ENCODE data around the gene LEMD2. TPM values are rescaled to one million over a fixed set of nuclear protein-coding genes. Genes with fewer than 3 reads are reported as not detected.

The LEMD2 gene
- total RNA-seq, 1 donor, result 59.2 TPM

DNA sequence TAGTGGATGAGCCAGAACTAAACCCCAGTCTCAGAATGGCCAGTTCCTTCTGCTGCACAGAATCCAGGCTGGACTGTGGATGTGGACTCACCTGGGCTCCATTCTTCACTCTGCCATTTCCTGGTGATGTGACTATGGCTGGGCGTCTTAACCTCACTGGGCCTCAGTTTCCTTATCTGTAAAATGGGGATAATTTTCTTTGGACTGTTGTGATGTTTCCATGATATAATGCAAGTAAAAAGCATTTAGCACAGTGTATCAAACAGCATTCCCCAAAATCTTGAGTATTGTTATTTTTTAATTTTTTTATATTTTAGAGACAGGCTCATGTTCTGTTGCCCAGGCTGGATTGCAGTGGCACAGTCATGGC is 36.3 kb downstream of the LEMD2 start:
- TF ChIP-seq, protein P1, sequence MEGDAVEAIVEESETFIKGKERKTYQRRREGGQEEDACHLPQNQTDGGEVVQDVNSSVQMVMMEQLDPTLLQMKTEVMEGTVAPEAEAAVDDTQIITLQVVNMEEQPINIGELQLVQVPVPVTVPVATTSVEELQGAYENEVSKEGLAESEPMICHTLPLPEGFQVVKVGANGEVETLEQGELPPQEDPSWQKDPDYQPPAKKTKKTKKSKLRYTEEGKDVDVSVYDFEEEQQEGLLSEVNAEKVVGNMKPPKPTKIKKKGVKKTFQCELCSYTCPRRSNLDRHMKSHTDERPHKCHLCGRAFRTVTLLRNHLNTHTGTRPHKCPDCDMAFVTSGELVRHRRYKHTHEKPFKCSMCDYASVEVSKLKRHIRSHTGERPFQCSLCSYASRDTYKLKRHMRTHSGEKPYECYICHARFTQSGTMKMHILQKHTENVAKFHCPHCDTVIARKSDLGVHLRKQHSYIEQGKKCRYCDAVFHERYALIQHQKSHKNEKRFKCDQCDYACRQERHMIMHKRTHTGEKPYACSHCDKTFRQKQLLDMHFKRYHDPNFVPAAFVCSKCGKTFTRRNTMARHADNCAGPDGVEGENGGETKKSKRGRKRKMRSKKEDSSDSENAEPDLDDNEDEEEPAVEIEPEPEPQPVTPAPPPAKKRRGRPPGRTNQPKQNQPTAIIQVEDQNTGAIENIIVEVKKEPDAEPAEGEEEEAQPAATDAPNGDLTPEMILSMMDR (IDR thresholded peaks at IDR 0.05; ENCODE audit: insufficient read depth, low read depth, low read length), result no peak
- H3K4me3 ChIP-seq (ENCODE audit: low read depth, low read length), result no peak overlapping the region
- no peak for DNase-seq (ENCODE audit: low read depth)

DNA sequence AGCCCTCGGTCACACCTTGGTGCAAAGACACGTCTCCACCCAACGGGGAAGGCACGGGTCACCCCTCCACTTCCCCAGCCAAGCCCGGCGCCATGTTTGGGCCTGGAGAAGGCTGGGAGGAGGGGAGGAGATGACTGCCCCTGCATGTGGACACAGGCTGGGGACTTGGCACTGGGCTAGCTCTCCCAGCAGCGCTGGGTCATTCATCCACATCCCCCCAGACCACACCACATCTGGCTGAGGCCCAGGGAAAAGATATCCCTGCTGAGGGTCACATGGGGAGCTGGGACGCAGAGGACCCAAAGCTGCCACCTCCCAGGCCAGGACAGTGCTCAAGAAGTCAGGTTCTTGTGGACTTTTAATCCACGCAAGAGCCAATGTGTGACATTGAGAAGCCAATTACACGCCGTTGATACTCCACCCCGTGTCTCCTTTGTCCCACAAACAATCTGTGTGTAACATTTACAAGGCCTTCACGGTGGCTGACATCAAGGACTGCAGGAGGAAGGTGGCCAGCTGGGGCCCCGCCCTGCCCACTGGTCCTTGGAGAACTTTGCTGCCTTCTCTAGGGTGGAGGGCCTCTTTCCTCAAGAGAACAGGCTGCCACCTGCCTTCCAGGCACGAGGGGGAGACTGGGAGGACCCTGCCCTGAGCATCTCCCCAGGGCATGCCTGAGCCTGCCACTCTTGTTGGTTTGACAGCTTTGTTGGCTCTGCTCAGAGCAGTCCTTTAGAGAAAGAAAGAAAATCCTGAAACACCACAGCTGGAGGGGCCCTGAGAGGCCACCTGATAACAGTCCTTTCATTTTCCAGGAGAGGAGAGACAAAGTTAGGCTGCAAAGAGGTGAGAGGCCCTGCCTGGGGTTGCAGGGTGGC is 36.9 kb downstream of the LEMD2 start:
- H3K4me3 ChIP-seq (ENCODE audit: low read depth, low read length), result no peak overlapping the region
- TF ChIP-seq, protein P1 (IDR thresholded peaks at IDR 0.05; ENCODE audit: insufficient read depth, low read depth, low read length), result no peak

DNA sequence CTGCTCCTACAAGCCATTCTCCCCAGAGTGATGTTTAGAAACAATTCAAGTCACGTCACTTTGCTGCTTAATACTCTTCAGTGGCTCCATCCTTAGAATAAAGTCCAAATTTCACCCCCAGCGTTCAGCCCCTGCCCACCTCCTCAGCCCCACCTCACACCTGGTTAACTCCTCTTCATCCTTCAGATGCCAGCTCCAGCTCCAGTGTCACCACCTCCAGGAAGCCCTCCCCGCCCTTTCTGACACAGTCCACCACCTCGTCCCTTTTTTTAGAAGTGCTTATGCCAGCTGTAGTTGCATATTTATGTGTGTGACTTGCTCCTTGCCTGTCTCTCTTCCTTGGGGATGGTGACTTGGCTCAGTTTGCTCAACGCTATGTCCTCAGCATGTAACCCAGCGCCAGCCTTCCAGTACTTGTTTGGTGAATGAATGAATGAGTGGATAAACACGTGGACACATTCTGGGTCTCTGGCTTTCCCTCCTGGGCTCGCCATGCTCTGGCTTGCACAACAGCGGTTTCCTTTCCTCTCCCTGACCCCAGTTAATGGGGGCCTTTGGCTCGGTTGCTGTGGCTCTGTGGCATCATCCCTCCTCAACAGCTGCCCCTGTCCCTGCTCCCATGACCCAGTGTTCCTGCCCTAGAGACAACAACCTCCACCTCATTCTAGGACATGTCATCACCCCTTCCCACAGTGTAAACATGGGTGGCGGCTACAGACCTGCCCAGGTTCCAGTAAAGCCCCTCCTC is 38.5 kb downstream of the LEMD2 start:
- peak; percentile 97 for DNase-seq (ENCODE audit: low read depth)
- no peak overlapping the region for H3K4me3 ChIP-seq (ENCODE audit: low read depth, low read length)
- TF ChIP-seq, protein P1 (IDR thresholded peaks at IDR 0.05; ENCODE audit: insufficient read depth, low read depth, low read length), result no peak

More for the DNA sequence above, 36.9 kb downstream of the LEMD2 start:
- no peak for DNase-seq (ENCODE audit: low read depth)

DNA sequence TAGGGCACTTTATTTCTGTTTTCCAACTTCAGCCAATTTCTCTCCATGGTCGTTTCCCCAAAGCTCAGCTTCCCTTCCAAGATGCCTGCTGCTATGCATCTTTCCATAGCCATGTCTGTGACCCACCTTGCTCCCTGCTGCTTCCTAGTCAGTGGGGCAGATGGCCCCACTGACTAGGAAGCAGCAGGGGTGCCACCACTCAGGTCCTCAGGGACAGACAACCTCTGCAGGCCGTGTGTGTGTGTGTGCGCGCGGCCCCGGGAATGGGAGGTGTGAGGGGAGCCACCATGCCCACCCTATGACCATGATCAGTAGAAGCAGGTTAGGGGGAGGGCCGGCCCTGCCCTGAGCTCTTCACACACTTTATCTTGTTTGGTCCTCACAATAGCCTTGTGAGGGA is 39.5 kb downstream of the LEMD2 start:
- no peak overlapping the region for H3K4me3 ChIP-seq (ENCODE audit: low read depth, low read length)
- DNase-seq (ENCODE audit: low read depth), result no peak

DNA sequence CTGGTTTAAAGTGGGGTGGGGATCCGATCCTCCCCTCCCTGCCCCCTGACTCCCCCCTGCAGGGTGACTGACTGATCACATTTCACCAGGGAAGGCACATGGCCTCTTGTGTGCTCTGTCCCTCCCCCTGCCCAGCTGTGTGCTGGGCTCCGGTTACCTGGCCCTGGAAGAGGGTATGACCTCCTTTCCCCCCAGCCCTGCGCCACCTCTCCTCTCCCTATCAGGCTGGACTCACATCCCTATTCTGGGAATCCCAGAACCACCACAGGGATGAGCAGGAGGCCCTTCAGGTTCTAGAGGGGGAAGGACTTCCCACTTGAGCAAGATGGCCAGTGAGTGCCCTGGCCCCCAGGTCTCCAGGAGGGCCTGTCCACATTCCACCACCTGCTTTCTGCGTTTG is 40.1 kb downstream of the LEMD2 start:
- DNase-seq (ENCODE audit: low read depth), result no peak
- TF ChIP-seq, protein P1 (IDR thresholded peaks at IDR 0.05; ENCODE audit: insufficient read depth, low read depth, low read length), result no peak
- H3K4me3 ChIP-seq (ENCODE audit: low read depth, low read length), result no peak overlapping the region

More for the DNA sequence above, 39.5 kb downstream of the LEMD2 start:
- TF ChIP-seq, protein P1 (IDR thresholded peaks at IDR 0.05; ENCODE audit: insufficient read depth, low read depth, low read length), result no peak

DNA sequence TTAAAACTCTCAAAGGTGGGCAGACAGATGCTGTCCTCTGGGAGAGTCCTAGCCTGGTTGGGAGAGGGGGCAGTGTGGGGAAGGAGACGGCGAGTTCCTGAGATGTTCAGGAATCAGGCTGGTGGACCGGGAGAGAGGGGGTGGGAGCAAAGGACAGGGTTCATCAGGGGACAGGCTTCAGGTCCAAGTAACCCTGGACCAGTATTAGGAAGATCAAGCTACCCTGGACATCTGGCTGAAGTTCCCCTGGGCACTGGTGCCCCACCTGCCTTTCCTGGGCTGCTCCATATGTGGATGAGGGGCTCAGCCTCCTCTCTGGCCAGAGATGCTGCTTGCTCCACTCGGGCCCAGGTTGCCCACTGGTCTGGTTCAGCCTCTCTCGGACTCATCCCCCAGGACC is 41.1 kb downstream of the LEMD2 start:
- no peak for DNase-seq (ENCODE audit: low read depth)
- no peak overlapping the region for H3K4me3 ChIP-seq (ENCODE audit: low read depth, low read length)
- TF ChIP-seq, protein P1 (IDR thresholded peaks at IDR 0.05; ENCODE audit: insufficient read depth, low read depth, low read length), result no peak
